Colonic mucosa (tissue), 4 donors: ENCODE measurements around the gene MBOAT1. TPM values are rescaled to one million over a fixed set of nuclear protein-coding genes. Genes with fewer than 3 reads are reported as not detected.
"Not testable (repeated sequence)": the region's sequence is repeated elsewhere in the genome, so short reads cannot be mapped to it uniquely, and the experiment has no call there.

Source experiments
- DNase-seq: peaks from one replicate; pipeline ENCODE4 v3.0.0-alpha.2; 2020
- H3K27ac ChIP-seq: fragments of 200-600 bp; one replicate; pipeline ENCODE4 v1.8.0; 2021
- H3K27me3 ChIP-seq: fragments of 200-600 bp; one replicate; pipeline ENCODE4 v1.8.0; 2021
- H3K36me3 ChIP-seq: fragments of 200-600 bp; one replicate; pipeline ENCODE4 v1.8.0; 2021
- H3K4me1 ChIP-seq: fragments of 200-600 bp; one replicate; pipeline ENCODE4 v1.8.0; 2021; ENCODE audit warnings: mild to moderate bottlenecking
- H3K4me3 ChIP-seq: fragments of 200-600 bp; one replicate; pipeline ENCODE4 v1.8.0; 2021
- H3K9ac ChIP-seq, 2 donors: one replicate each; pipeline ENCODE4 v1.7.0; 2013; ENCODE audit warnings: control low read depth in 2 of 2, low read depth in 2 of 2, low read length in 2 of 2
- H3K9me3 ChIP-seq: fragments of 200-600 bp; one replicate; pipeline ENCODE4 v1.8.0; 2021
- CTCF ChIP-seq: fragments of 200-600 bp; IDR thresholded peaks from one replicate; pipeline ENCODE4 v1.8.0; 2022; ENCODE audit warnings: antibody characterized with exemption, mild to moderate bottlenecking
- intact Hi-C: fragments of 100-400 bp; cut with DNase I; formaldehyde crosslinking; loops from one replicate; pipeline ENCODE4 v1.14.1; 2022
- total RNA-seq, 2 donors: library from RNA; stranded (reverse); fragmentation: NEBNext Ultra II Directional in 1 of 2; extraction: Animal tissue kit (Norgen Biotek cat#: 25700) in 1 of 2; gene quantifications; one replicate each; pipeline ENCODE4 v1.2.1, GENCODE V29; 2021
- donor health status: healthy.
- donor health status: DM: no; HTN: no; CAD: no.
- donor health status: DM: no; HTN: no; CAD: no.

Gene MBOAT1
- total RNA-seq, 2 donors from 2014 or later, result 45.7 to 54.1 TPM

DNA sequence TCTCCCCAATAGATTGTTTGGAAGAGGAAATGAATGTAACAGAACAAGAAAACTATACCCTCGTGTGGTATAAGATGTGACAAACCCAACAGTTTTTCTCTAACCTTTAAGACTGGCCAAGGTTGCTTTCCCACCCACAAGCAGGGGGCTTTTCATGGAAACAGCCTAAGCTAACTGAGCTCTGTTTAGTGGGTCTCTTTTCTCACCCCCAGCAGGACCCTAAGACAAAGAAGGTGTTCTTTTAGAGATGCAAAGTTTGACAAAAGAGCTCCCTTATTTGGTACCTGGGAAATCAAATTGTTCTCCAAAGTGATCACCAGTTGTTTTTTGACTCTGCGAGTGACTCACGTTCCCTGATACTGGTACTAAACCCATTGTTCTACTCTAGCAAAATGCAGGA is 59.1 kb downstream of the MBOAT1 start:
- H3K4me1 ChIP-seq, result no peaks in the 10 kb centered on the region
- TF ChIP-seq CTCF, result no peak
- no peaks in the 10 kb centered on the region for H3K36me3 ChIP-seq
- no peak overlapping the region for H3K9ac ChIP-seq
- H3K27ac ChIP-seq, result no peak overlapping the region
- H3K4me3 ChIP-seq, result no peak overlapping the region
- no peaks in the 10 kb centered on the region for H3K27me3 ChIP-seq
- H3K9me3 ChIP-seq, result no peaks in the 10 kb centered on the region
- DNase-seq, result no peak
- intact Hi-C loops, result no loop called here

DNA sequence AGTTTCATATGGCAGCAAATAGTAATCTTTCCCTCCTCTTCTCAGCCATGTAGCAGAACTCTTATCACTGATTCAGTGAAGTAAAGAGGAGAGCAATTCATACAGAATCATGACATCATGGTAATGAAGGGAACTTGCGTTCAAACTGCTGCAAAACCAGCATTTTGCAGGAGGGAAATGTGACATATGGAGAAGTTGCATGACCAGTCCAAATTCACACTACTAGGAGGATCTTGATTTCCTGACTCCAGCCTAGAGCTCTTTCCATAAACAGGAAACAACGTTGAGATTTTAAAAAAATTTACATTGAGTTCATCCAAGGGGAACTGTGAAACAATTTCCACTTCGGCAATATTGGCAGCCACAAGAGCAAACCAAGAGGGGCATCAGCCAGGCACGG is 63.8 kb downstream of the MBOAT1 start:
- Histone ChIP-seq H3K27ac (no peak overlapping the region), H3K36me3 (no peaks in the 10 kb centered on the region), H3K9ac (no peak overlapping the region), H3K4me3 (no peak overlapping the region), H3K9me3 (no peaks in the 10 kb centered on the region), H3K27me3 (no peaks in the 10 kb centered on the region), H3K4me1 (no peaks in the 10 kb centered on the region)
- no peak for TF ChIP-seq CTCF
- intact Hi-C loops, result no loop called here
- no peak for DNase-seq

GRCh38 chr6:20147469-20147868 is 64.8 kb downstream of the MBOAT1 start:
- Histone ChIP-seq H3K27ac (no peak overlapping the region), H3K36me3 (no peaks in the 10 kb centered on the region), H3K4me3 (no peak overlapping the region), H3K27me3 (no peaks in the 10 kb centered on the region), H3K4me1 (no peaks in the 10 kb centered on the region), H3K9ac (no peak overlapping the region), H3K9me3 (no peaks in the 10 kb centered on the region)
- no peak for DNase-seq
- intact Hi-C loops, result no loop called here
- no peak for TF ChIP-seq CTCF

GRCh38 chr6:20146831-20147230 is 65.4 kb downstream of the MBOAT1 start:
- DNase-seq, H3K27ac ChIP-seq, H3K9me3 ChIP-seq, H3K4me1 ChIP-seq, H3K9ac ChIP-seq, H3K36me3 ChIP-seq, intact Hi-C loops, H3K27me3 ChIP-seq, H3K4me3 ChIP-seq: not testable (repeated sequence)

DNA sequence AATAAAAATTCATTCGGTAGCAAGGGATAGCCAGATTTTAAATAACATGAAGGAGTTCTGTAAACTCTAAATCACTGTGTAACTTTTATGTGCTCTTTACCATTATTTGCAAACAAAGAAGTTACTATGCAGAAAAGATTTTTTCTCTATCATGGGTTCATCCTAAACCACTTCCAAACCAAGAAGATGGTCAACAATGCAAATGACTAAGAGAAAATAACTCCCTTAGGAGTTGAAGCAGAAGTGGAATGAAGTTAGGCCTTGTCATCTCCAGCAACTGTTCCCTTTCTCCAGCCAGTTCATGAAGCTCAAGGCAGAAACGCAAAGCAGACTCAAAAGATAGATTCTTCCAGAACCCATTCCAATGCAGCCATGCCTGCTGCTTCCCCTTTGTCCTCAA is 66.0 kb downstream of the MBOAT1 start:
- no peak overlapping the region for H3K4me3 ChIP-seq
- no peaks in the 10 kb centered on the region for H3K9me3 ChIP-seq
- intact Hi-C loops, result no loop called here
- DNase-seq, result no peak
- TF ChIP-seq CTCF, result no peak
- no peaks in the 10 kb centered on the region for H3K36me3 ChIP-seq
- H3K27me3 ChIP-seq, result no peaks in the 10 kb centered on the region
- H3K4me1 ChIP-seq, result no peaks in the 10 kb centered on the region
- no peak overlapping the region for H3K27ac ChIP-seq
- H3K9ac ChIP-seq, result no peak overlapping the region

GRCh38 chr6:20142866-20143265 is 69.4 kb downstream of the MBOAT1 start:
- intact Hi-C loops, result no loop called here

More at GRCh38 chr6:20142866-20143265, 69.4 kb downstream of the MBOAT1 start:
- no peak for TF ChIP-seq CTCF
- Histone ChIP-seq H3K9ac (no peak overlapping the region), H3K4me3 (no peak overlapping the region), H3K9me3 (no peaks in the 10 kb centered on the region), H3K27ac (no peak overlapping the region), H3K27me3 (no peaks in the 10 kb centered on the region), H3K36me3 (no peaks in the 10 kb centered on the region), H3K4me1 (no peaks in the 10 kb centered on the region)
- DNase-seq, result no peak
